GM12874 (cell line): ENCODE results near the gene FHIT.

Experiments used
- CTCF ChIP-seq: IDR thresholded peaks from 2 replicates; pipeline ENCODE4 v1.5.1; 2011; ENCODE audit warnings: low read depth, mild to moderate bottlenecking, control low read depth, low read length, moderate library complexity; ENCODE audit not compliant: insufficient read depth

The FHIT gene

GRCh38 chr3:60775985-60776384, 475.3 kb downstream of the FHIT start:
- TF ChIP-seq CTCF = no peak

- no peak for TF ChIP-seq CTCF
These were observed 476.6 kb downstream of the FHIT start for GRCh38 chr3:60774617-60775016.

GRCh38 chr3:60772584-60772983, 478.7 kb downstream of the FHIT start:
- TF ChIP-seq CTCF = no peak

- no peak for TF ChIP-seq CTCF
These were observed 479.5 kb downstream of the FHIT start for GRCh38 chr3:60771766-60772165.

- no peak for TF ChIP-seq CTCF
These were observed 480.7 kb downstream of the FHIT start for GRCh38 chr3:60770532-60770931.

GRCh38 chr3:60767536-60767935, 483.7 kb downstream of the FHIT start:
- no peak for TF ChIP-seq CTCF

GRCh38 chr3:60765776-60766175, 485.5 kb downstream of the FHIT start:
- no peak for TF ChIP-seq CTCF

GRCh38 chr3:60764870-60765269, 486.4 kb downstream of the FHIT start:
- no peak for TF ChIP-seq CTCF
